KOPT-K1 (cell line): ENCODE data around the gene FLT3LG.
"Not testable (repeated sequence)": the region's sequence is repeated elsewhere in the genome, so short reads cannot be mapped to it uniquely, and the experiment has no call there.

ENCODE experiments used
- H3K27ac ChIP-seq: fragments of 200-600 bp; sonication (generic); 2 replicates; pipeline ENCODE4 v1.5.1; 2016; ENCODE audit warnings: antibody characterized with exemption, mild to moderate bottlenecking, low read depth, low read length; ENCODE audit not compliant: poor library complexity, severe bottlenecking
- H3K36me3 ChIP-seq: fragments of 200-600 bp; sonication (generic); 2 replicates; pipeline ENCODE4 v1.5.1; 2017; ENCODE audit warnings: antibody characterized with exemption, mild to moderate bottlenecking, low read length, moderate library complexity; ENCODE audit not compliant: insufficient read depth
- H3K9me3 ChIP-seq: fragments of 200-600 bp; sonication (generic); 2 replicates; pipeline ENCODE4 v1.5.1; 2017; ENCODE audit warnings: antibody characterized with exemption, low read length, mild to moderate bottlenecking; ENCODE audit not compliant: insufficient read depth, poor library complexity, severe bottlenecking

FLT3LG gene

GRCh38 chr19:49447485-49448431 lies 26.3 kb upstream of the FLT3LG start:
- Histone ChIP-seq H3K36me3 (peaks cover 49% of the 10 kb centered on the region), H3K27ac (no peak overlapping the region), H3K9me3 (no peaks in the 10 kb centered on the region)

DNA sequence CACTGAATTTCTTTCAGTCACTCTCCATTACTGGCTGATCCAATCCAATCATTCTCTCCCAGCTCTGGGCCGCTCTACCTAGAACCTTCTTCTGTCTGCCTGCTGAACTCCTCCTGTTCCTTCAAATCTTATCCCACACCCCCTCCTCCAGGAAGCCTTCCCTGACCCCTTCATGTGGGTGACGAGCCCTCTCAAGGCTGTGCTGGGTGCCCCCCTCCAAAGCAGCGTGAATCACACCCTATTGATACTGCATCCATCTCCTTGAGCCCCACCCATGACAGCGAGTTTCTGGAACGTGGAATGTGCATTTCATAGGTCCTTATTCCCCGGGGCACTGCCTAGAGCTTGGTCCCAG lies 25.6 kb upstream of the FLT3LG start:
- no peak overlapping the region for H3K27ac ChIP-seq
- no peaks in the 10 kb centered on the region for H3K9me3 ChIP-seq
- peaks cover 49% of the 10 kb centered on the region for H3K36me3 ChIP-seq

DNA sequence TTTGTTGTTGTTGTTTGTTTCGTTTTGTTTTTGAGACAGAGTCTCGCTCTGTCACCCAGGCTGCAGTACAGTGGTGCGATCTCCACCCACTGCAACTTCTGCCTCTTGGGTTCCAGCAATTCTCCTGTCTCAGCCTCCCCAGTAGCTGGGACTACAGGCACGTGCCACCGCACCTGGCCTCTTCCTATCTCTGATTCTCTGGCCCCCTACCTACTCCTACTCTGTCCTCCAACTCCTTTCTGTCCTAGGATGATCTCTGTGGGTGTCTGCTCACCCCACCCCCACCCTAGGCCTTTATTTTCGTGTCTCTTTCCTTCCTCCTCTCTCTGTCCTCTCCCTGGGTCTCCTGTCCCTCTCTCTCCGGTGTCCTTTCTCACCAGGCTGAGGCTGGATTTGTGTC lies 23.6 kb upstream of the FLT3LG start:
- H3K27ac ChIP-seq: peak overlapping the region; percentile 99
- H3K9me3 ChIP-seq: no peaks in the 10 kb centered on the region
- H3K36me3 ChIP-seq: peaks cover 49% of the 10 kb centered on the region

GRCh38 chr19:49451430-49452181 lies 22.4 kb upstream of the FLT3LG start, which contains the start of gene PIH1D1:
TSS of gene PIH1D1 (minus strand) at chr19:49451814. CDS start at chr19:49451574, 240 bp downstream.
- peak within 1 kb of the TSS; percentile 99 for H3K27ac ChIP-seq
- no peaks in the 10 kb centered on the region for H3K9me3 ChIP-seq
- H3K36me3 ChIP-seq: peaks cover 44% of the 10 kb centered on the region

DNA sequence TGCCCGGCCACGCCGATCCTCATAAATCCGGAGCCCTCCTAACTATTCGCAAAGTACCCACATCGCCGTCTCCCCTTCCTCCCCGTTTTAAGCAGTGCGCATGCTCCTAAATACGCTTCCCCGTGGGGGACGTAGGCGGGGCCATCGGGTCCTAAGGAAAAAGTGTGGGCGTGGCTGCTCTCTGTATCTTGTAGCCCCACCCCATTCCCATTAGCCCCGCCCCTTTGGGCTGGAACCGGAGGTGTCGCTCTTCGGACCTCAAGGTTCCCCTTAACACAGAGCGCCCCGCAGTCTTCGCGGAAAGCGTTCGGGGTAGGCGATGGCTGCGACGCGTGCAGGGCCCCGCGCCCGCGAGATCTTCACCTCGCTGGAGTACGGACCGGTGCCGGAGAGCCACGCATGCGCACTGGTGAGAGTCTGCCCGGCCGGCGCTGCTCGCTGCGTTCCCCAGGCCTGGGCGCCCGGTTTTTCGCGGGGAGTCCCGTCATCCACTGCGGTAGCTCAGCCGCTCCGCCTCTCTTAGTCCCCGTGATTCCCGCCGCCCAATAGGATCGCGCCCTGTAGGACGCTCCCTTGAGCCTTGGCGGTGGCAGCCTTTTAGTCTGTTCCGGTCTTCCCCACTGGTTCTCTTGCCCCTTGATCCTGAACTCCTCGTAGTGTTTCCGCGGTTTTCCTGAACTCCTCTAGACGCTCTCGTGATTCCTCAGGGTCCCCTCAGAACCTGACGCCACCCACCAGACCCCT lies 20.8 kb upstream of the FLT3LG start, which contains the start of gene ALDH16A1:
ALDH16A1 (plus strand) TSS at position 213 of the 744 bp plus-strand sequence; CDS start at position 320, 107 bp downstream.
- Histone ChIP-seq H3K9me3 (no peaks in the 10 kb centered on the region), H3K27ac (peak within 1 kb of the TSS; percentile 99), H3K36me3 (peaks cover 32% of the 10 kb centered on the region)

GRCh38 chr19:49453757-49454240 lies 20.2 kb upstream of the FLT3LG start:
- Histone ChIP-seq H3K27ac (peak overlapping the region; percentile 99), H3K9me3 (no peaks in the 10 kb centered on the region), H3K36me3 (peaks cover 27% of the 10 kb centered on the region)

DNA sequence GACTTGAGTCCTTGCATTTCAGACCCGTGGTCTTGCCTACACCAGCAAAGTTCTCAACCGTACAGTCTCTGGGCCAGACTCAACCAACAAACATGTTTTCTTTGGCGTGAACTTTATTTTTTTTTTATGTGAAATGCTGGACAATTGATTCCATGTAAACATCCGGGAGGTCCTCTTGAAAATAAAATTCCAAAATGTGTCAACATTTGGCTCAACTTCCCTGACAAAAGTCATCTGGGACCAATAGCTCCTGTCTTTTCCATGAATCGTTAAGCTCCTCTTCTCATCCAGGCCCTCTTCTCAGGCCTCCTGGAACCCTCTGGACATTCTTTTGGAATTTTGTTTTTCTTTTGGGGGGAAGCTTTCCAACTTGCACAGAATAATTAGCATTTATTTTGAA lies 18.2 kb upstream of the FLT3LG start:
- Histone ChIP-seq H3K27ac (no peak overlapping the region), H3K9me3 (no peaks in the 10 kb centered on the region), H3K36me3 (peaks cover 28% of the 10 kb centered on the region)

GRCh38 chr19:49456326-49456725 lies 17.7 kb upstream of the FLT3LG start:
- Histone ChIP-seq H3K27ac (no peak overlapping the region), H3K36me3 (peaks cover 29% of the 10 kb centered on the region), H3K9me3 (no peaks in the 10 kb centered on the region)

DNA sequence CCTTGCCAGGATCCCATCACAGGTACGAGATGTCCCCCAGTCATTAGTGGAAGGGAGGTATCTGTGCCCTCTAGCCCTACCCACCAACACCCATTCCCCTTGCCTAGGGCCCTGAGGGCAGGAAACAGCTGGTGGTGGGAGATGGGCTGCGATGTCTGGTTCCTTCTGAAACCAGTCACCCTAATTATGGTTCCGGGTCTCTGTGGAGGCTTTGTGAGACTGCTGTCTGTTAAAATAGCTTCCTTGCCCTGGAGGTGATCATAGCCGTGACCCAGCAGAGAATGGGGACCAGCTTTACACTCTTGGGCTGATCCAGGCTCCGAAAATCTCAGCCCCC lies 15.5 kb upstream of the FLT3LG start:
- Histone ChIP-seq H3K36me3 (peaks cover 29% of the 10 kb centered on the region), H3K27ac (peak overlapping the region; percentile 29), H3K9me3 (no peaks in the 10 kb centered on the region)

DNA sequence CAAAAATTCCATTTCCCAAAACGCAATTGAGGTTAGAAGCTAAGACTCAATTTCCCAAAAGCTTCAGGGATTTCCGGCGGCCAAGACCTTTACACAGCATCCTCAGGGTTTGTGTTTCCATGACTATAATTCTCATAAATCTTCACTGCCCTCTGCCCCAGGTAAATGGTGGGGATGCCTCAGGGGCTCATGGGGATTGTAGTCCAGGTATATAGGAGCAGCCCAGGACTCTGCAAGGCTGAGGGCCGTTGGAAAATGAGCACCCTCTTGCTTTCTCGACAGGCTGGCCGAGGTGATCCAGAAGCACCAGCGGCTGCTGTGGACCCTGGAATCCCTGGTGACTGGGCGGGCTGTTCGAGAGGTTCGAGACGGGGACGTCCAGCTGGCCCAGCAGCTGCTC lies 14.6 kb upstream of the FLT3LG start:
- Histone ChIP-seq H3K9me3 (no peaks in the 10 kb centered on the region), H3K27ac (no peak overlapping the region), H3K36me3 (peaks cover 32% of the 10 kb centered on the region)

DNA sequence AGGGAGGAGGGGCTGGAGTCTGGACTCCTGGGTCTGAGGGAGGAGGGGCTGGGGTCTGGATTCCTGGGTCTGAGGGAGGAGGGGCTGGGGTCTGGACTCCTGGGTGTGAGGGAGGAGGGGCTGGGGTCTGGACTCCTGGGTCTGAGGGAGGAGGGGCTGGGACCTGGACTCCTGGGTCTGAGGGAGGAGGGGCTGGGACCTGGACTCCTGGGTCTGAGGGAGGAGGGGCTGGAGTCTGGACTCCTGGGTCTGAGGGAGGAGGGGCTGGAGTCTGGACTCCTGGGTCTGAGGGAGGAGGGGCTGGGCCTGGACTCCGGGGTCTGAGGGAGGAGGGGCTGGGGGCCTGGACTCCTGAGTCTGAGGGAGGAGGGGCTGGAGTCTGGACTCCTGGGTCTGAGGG lies 12.9 kb upstream of the FLT3LG start:
- H3K36me3 ChIP-seq: peaks cover 49% of the 10 kb centered on the region
- H3K27ac ChIP-seq, H3K9me3 ChIP-seq: not testable (repeated sequence)

DNA sequence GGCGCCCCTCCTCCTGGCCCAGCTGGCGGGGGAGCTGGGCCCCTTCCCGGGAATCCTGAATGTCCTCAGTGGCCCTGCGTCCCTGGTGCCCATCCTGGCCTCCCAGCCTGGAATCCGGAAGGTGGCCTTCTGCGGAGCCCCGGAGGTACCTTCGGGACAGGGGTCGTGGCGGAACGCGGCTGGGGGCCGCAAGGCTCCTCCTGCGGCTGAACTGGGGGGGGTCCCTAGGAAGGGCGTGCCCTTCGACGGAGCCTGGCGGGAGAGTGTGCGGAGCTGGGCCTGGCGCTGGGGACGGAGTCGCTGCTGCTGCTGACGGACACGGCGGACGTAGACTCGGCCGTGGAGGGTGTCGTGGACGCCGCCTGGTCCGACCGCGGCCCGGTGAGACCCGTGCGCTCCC lies 12.4 kb upstream of the FLT3LG start:
- H3K36me3 ChIP-seq: peaks cover 48% of the 10 kb centered on the region
- no peaks in the 10 kb centered on the region for H3K9me3 ChIP-seq
- H3K27ac ChIP-seq: no peak overlapping the region

DNA sequence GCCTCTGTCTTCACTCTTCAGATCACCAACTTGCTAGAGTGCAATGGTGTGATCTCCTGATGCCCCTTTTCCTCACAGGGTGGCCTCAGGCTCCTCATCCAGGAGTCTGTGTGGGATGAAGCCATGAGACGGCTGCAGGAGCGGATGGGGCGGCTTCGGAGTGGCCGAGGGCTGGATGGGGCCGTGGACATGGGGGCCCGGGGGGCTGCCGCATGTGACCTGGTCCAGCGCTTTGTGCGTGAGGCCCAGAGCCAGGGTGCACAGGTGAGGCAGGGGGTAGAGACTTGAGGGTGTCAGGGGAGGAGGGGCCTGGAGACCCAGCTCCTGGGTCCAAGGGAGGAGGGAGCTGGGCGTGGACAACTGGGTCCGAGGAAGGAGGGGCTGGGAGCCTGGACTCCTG lies 11.5 kb upstream of the FLT3LG start:
- Histone ChIP-seq H3K27ac (no peak overlapping the region), H3K9me3 (no peaks in the 10 kb centered on the region), H3K36me3 (peaks cover 49% of the 10 kb centered on the region)

DNA sequence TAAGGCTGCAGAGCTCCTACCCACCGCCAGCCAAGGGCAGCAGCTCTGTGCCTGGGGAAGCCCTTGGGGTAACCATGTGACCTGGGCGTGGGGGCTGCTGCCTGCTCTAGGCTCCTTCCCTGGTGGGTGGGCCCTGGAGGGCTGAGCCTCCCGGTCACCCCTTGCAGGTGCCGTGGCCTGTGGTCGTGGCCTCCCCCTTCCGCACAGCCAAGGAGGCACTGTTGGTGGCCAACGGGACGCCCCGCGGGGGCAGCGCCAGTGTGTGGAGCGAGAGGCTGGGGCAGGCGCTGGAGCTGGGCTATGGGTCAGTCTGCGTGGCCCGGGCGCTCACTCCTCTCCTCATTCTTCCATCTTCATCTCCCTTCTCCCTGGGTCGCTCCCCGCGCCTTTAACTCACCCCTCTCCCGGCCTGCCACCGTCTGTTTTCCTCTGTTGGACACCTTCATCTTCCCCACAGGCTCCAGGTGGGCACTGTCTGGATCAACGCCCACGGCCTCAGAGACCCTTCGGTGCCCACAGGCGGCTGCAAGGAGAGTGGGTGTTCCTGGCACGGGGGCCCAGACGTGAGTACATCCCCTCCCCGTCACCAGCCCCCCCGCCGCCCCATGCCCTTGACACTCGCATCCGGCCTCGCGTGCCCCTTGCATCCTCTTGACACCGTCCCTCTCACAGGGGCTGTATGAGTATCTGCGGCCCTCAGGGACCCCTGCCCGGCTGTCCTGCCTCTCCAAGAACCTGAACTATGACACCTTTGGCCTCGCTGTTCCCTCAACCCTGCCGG lies 9.9 kb upstream of the FLT3LG start:
- Histone ChIP-seq H3K36me3 (peaks cover 45% of the 10 kb centered on the region), H3K9me3 (no peaks in the 10 kb centered on the region), H3K27ac (no peak overlapping the region)
